ENCODE data around the gene OR1N2.
"Not testable (repeated sequence)": the region's sequence is repeated elsewhere in the genome, so short reads cannot be mapped to it uniquely, and the experiment has no call there.

Gene OR1N2

GRCh38 chr9:122552812-122553211, at the start of gene OR1N2:
Gene OR1N2 (plus strand): TSS chr9:122553112. CDS start chr9:122553212, 100 bp downstream.
- no peak for DNase-seq (ENCODE audit: low read depth)

GRCh38 chr9:122506964-122507363, 45.9 kb upstream of the OR1N2 start:
- no peak for DNase-seq (ENCODE audit: low read depth)

GRCh38 chr9:122510502-122510901, 42.4 kb upstream of the OR1N2 start, which contains the start of gene OR1J2:
Gene OR1J2 (plus strand): TSS chr9:122510802. CDS start chr9:122510802, 0 bp downstream.
- no peak for DNase-seq (ENCODE audit: low read depth)

GRCh38 chr9:122518226-122518625, 34.7 kb upstream of the OR1N2 start:
- no peak for DNase-seq (ENCODE audit: low read depth)

GRCh38 chr9:122518841-122519240, 34.1 kb upstream of the OR1N2 start, which contains the start of gene OR1J4:
Gene OR1J4 (plus strand): TSS chr9:122519141. CDS start chr9:122519141, 0 bp downstream.
- no peak for DNase-seq (ENCODE audit: low read depth)

GRCh38 chr9:122519376-122519775, 33.5 kb upstream of the OR1N2 start:
- DNase-seq (ENCODE audit: low read depth), result no peak

GRCh38 chr9:122526602-122527001, 26.3 kb upstream of the OR1N2 start:
- DNase-seq (ENCODE audit: low read depth), result no peak

- no peak for DNase-seq (ENCODE audit: low read depth)
Observed at GRCh38 chr9:122527193-122527592, 25.7 kb upstream of the OR1N2 start, which contains the start of gene OR1N1. Gene OR1N1 (minus strand): TSS chr9:122527293. CDS start chr9:122527293, 0 bp downstream.

GRCh38 chr9:122531157-122531556, 21.8 kb upstream of the OR1N2 start:
- not testable (repeated sequence) for DNase-seq (ENCODE audit: low read depth)

- no peak for DNase-seq (ENCODE audit: low read depth)
Observed at GRCh38 chr9:122536134-122536533, 16.8 kb upstream of the OR1N2 start.

GRCh38 chr9:122537066-122537465, 15.8 kb upstream of the OR1N2 start:
- DNase-seq (ENCODE audit: low read depth), result not testable (repeated sequence)

- no peak for DNase-seq (ENCODE audit: low read depth)
Observed at GRCh38 chr9:122538757-122539156, 14.2 kb upstream of the OR1N2 start.

- DNase-seq (ENCODE audit: low read depth), result no peak
Observed at GRCh38 chr9:122546196-122546595, 6.7 kb upstream of the OR1N2 start.

GRCh38 chr9:122551371-122551770, 1.5 kb upstream of the OR1N2 start:
- no peak for DNase-seq (ENCODE audit: low read depth)

- no peak for DNase-seq (ENCODE audit: low read depth)
Observed at GRCh38 chr9:122561446-122561845, 8.5 kb downstream of the OR1N2 start.

- DNase-seq (ENCODE audit: low read depth), result no peak
Observed at GRCh38 chr9:122562134-122562760, 9.3 kb downstream of the OR1N2 start.

GRCh38 chr9:122567901-122568300, 15.0 kb downstream of the OR1N2 start:
- DNase-seq (ENCODE audit: low read depth), result no peak

GRCh38 chr9:122572456-122572855, 19.5 kb downstream of the OR1N2 start:
- DNase-seq (ENCODE audit: low read depth), result peak; percentile 32

- DNase-seq (ENCODE audit: low read depth), result no peak
Observed at GRCh38 chr9:122579874-122580273, 27.0 kb downstream of the OR1N2 start.

- DNase-seq (ENCODE audit: low read depth), result peak; percentile 72
Observed at GRCh38 chr9:122580360-122580759, 27.4 kb downstream of the OR1N2 start.

GRCh38 chr9:122583284-122583683, 30.4 kb downstream of the OR1N2 start, which contains the start of gene OR1L8:
Gene OR1L8 (minus strand): TSS chr9:122583384. CDS start chr9:122568477, 14,907 bp downstream.
- not testable (repeated sequence) for DNase-seq (ENCODE audit: low read depth)

Measured in HS-5 (cell line).